ENCODE results near the gene CREG2.
"Not testable (repeated sequence)": the region's sequence is repeated elsewhere in the genome, so short reads cannot be mapped to it uniquely, and the experiment has no call there.

The CREG2 gene

GRCh38 chr2:101332885-101333766, 54.2 kb downstream of the CREG2 start:
- Mint-ChIP-seq H3K36me3 (ENCODE audit: low read depth) (no peaks in the 10 kb centered on the region), H3K9me3 (no peaks in the 10 kb centered on the region), H3K4me1 (ENCODE audit: low read depth) (peaks cover 26% of the 10 kb centered on the region), H3K27ac (peak overlapping the region; percentile 12), H3K4me3 (no peak overlapping the region), H3K27me3 (ENCODE audit: low read depth) (peaks cover 3% of the 10 kb centered on the region)

GRCh38 chr2:101331202-101331601, 56.1 kb downstream of the CREG2 start:
- Mint-ChIP-seq H3K27ac (peak overlapping the region; percentile 87), H3K27me3 (ENCODE audit: low read depth) (no peaks in the 10 kb centered on the region), H3K9me3 (no peaks in the 10 kb centered on the region), H3K4me1 (ENCODE audit: low read depth) (peaks cover 26% of the 10 kb centered on the region), H3K36me3 (ENCODE audit: low read depth) (no peaks in the 10 kb centered on the region), H3K4me3 (peak overlapping the region; percentile 49)

- no peaks in the 10 kb centered on the region for H3K27me3 Mint-ChIP-seq (ENCODE audit: low read depth)
- H3K4me3 Mint-ChIP-seq, result peak overlapping the region; percentile 49
- H3K36me3 Mint-ChIP-seq (ENCODE audit: low read depth), result no peaks in the 10 kb centered on the region
- H3K9me3 Mint-ChIP-seq, result no peaks in the 10 kb centered on the region
- peak overlapping the region; percentile 87 for H3K27ac Mint-ChIP-seq
- H3K4me1 Mint-ChIP-seq (ENCODE audit: low read depth), result peaks cover 26% of the 10 kb centered on the region
These were observed 56.9 kb downstream of the CREG2 start for GRCh38 chr2:101330253-101330933.

- Mint-ChIP-seq H3K27ac (no peak overlapping the region), H3K27me3 (ENCODE audit: low read depth) (no peaks in the 10 kb centered on the region), H3K9me3 (no peaks in the 10 kb centered on the region), H3K4me1 (ENCODE audit: low read depth) (peaks cover 26% of the 10 kb centered on the region), H3K4me3 (peak overlapping the region; percentile 15), H3K36me3 (ENCODE audit: low read depth) (peaks cover 3% of the 10 kb centered on the region)
These were observed 58.3 kb downstream of the CREG2 start for GRCh38 chr2:101329026-101329425.

- Mint-ChIP-seq H3K9me3 (no peaks in the 10 kb centered on the region), H3K4me3 (no peak overlapping the region), H3K36me3 (ENCODE audit: low read depth) (peaks cover 3% of the 10 kb centered on the region), H3K27me3 (ENCODE audit: low read depth) (no peaks in the 10 kb centered on the region), H3K27ac (no peak overlapping the region), H3K4me1 (ENCODE audit: low read depth) (peaks cover 26% of the 10 kb centered on the region)
These were observed 58.8 kb downstream of the CREG2 start for GRCh38 chr2:101328474-101329007.

- H3K4me1 Mint-ChIP-seq (ENCODE audit: low read depth), result peaks cover 21% of the 10 kb centered on the region
- H3K36me3 Mint-ChIP-seq (ENCODE audit: low read depth), result peaks cover 3% of the 10 kb centered on the region
- H3K27ac Mint-ChIP-seq, result no peak overlapping the region
- no peaks in the 10 kb centered on the region for H3K9me3 Mint-ChIP-seq
- H3K4me3 Mint-ChIP-seq, result no peak overlapping the region
- H3K27me3 Mint-ChIP-seq (ENCODE audit: low read depth), result peaks cover 3% of the 10 kb centered on the region
These were observed 59.4 kb downstream of the CREG2 start for GRCh38 chr2:101327863-101328394.

- H3K9me3 Mint-ChIP-seq, result no peaks in the 10 kb centered on the region
- H3K36me3 Mint-ChIP-seq (ENCODE audit: low read depth), result peaks cover 3% of the 10 kb centered on the region
- no peak overlapping the region for H3K27ac Mint-ChIP-seq
- peaks cover 6% of the 10 kb centered on the region for H3K4me1 Mint-ChIP-seq (ENCODE audit: low read depth)
- H3K4me3 Mint-ChIP-seq, result no peak overlapping the region
- H3K27me3 Mint-ChIP-seq (ENCODE audit: low read depth), result peaks cover 8% of the 10 kb centered on the region
These were observed 61.9 kb downstream of the CREG2 start for GRCh38 chr2:101325425-101325824.

- Mint-ChIP-seq H3K27me3 (ENCODE audit: low read depth) (peaks cover 36% of the 10 kb centered on the region), H3K9me3 (peaks cover 13% of the 10 kb centered on the region), H3K36me3 (ENCODE audit: low read depth) (peaks cover 20% of the 10 kb centered on the region), H3K4me1 (ENCODE audit: low read depth) (peaks cover 18% of the 10 kb centered on the region)
- H3K4me3 Mint-ChIP-seq, H3K27ac Mint-ChIP-seq: not testable (repeated sequence)
These were observed 70.7 kb downstream of the CREG2 start for GRCh38 chr2:101316568-101316967.

- peaks cover 6% of the 10 kb centered on the region for H3K27me3 Mint-ChIP-seq (ENCODE audit: low read depth)
- H3K27ac Mint-ChIP-seq, result peak overlapping the region; percentile 67
- peaks cover 13% of the 10 kb centered on the region for H3K36me3 Mint-ChIP-seq (ENCODE audit: low read depth)
- H3K4me3 Mint-ChIP-seq, result no peak overlapping the region
- H3K9me3 Mint-ChIP-seq, result peaks cover 3% of the 10 kb centered on the region
- H3K4me1 Mint-ChIP-seq (ENCODE audit: low read depth), result peaks cover 44% of the 10 kb centered on the region
These were observed 75.6 kb downstream of the CREG2 start for GRCh38 chr2:101311696-101312017.

GRCh38 chr2:101310834-101311695, 76.2 kb downstream of the CREG2 start:
- H3K36me3 Mint-ChIP-seq (ENCODE audit: low read depth), result peaks cover 13% of the 10 kb centered on the region
- H3K4me3 Mint-ChIP-seq, result peak overlapping the region; percentile 43
- H3K4me1 Mint-ChIP-seq (ENCODE audit: low read depth), result peaks cover 42% of the 10 kb centered on the region
- H3K27ac Mint-ChIP-seq, result peak overlapping the region; percentile 78
- no peaks in the 10 kb centered on the region for H3K9me3 Mint-ChIP-seq
- peaks cover under 1% of the 10 kb centered on the region for H3K27me3 Mint-ChIP-seq (ENCODE audit: low read depth)

- H3K27ac Mint-ChIP-seq, result peak overlapping the region; percentile 15
- H3K4me3 Mint-ChIP-seq, result peak overlapping the region; percentile 32
- peaks cover 46% of the 10 kb centered on the region for H3K4me1 Mint-ChIP-seq (ENCODE audit: low read depth)
- H3K36me3 Mint-ChIP-seq (ENCODE audit: low read depth), result peaks cover 21% of the 10 kb centered on the region
- no peaks in the 10 kb centered on the region for H3K9me3 Mint-ChIP-seq
- H3K27me3 Mint-ChIP-seq (ENCODE audit: low read depth), result no peaks in the 10 kb centered on the region
These were observed 77.0 kb downstream of the CREG2 start for GRCh38 chr2:101310090-101310833.

- peak within 1 kb of the TSS; percentile 99 for H3K4me3 Mint-ChIP-seq
These were observed 78.7 kb downstream of the CREG2 start, which contains the start of gene RNF149 for GRCh38 chr2:101308432-101309210. RNF149 (minus strand) TSS chr2:101308701; CDS start chr2:101308588, 113 bp downstream.

GRCh38 chr2:101307950-101308431, 79.3 kb downstream of the CREG2 start:
- H3K27me3 Mint-ChIP-seq (ENCODE audit: low read depth), result no peaks in the 10 kb centered on the region
- no peaks in the 10 kb centered on the region for H3K9me3 Mint-ChIP-seq
- H3K4me1 Mint-ChIP-seq (ENCODE audit: low read depth), result peaks cover 60% of the 10 kb centered on the region
- peaks cover 37% of the 10 kb centered on the region for H3K36me3 Mint-ChIP-seq (ENCODE audit: low read depth)
- H3K4me3 Mint-ChIP-seq, result peak overlapping the region; percentile 99
- H3K27ac Mint-ChIP-seq, result peak overlapping the region; percentile 99

More at GRCh38 chr2:101308432-101309210, 78.7 kb downstream of the CREG2 start, which contains the start of gene RNF149:
- H3K27me3 Mint-ChIP-seq (ENCODE audit: low read depth), result no peaks in the 10 kb centered on the region
- peaks cover 33% of the 10 kb centered on the region for H3K36me3 Mint-ChIP-seq (ENCODE audit: low read depth)
- H3K27ac Mint-ChIP-seq, result peak within 1 kb of the TSS; percentile 99
- H3K4me1 Mint-ChIP-seq (ENCODE audit: low read depth), result peaks cover 60% of the 10 kb centered on the region
- no peaks in the 10 kb centered on the region for H3K9me3 Mint-ChIP-seq
